HepG2 (cell line): Measurements from ENCODE around the gene CHTF18. TPM values are rescaled to one million over a fixed set of nuclear protein-coding genes. Genes with fewer than 3 reads are reported as not detected.

Source experiments
- ATAC-seq: fragments of 200-7000 bp; cut with Tn5 transposase; 3 replicates; pipeline ENCODE4 v1.9.1; 2020; ENCODE audit warnings: mild to moderate bottlenecking, moderate library complexity
- BruUV-seq: library from RNA; stranded (reverse); fragments of 400-500 nt; replicated peaks from 2 replicates; lab custom pipeline; 2021; lab: Mats Ljungman, UMichigan
- CTCF ChIA-PET: fragments of 300-600 bp; formaldehyde crosslinking; extraction: SDS; loops from one replicate; lab custom pipeline; 2021; ENCODE audit warnings: low total read pairs, inconsistent platforms, low intra/inter-chr PET ratio; lab: Yijun Ruan, JAX
- POLR2A ChIA-PET: fragments of 350-600 bp; sonication (Branson Sonifier 250); formaldehyde crosslinking; loops from one replicate; lab custom pipeline; 2020; ENCODE audit warnings: antibody characterized with exemption, inconsistent platforms; lab: Yijun Ruan, JAX
- DNase-seq: peaks from one replicate; pipeline ENCODE4 v3.0.0-alpha.2; 2015; ENCODE audit warnings: low spot score
- FAIRE-seq: peaks from 3 replicates; lab custom pipeline; 2011; peaks lifted over from hg19 to GRCh38; lab: Jason Lieb, UNC
- H2AFZ ChIP-seq: one replicate; pipeline ENCODE4 v1.6.1; 2011; ENCODE audit warnings: low read length, inconsistent platforms
- H3K27ac ChIP-seq: fragments of 300-600 bp; 3 replicates; pipeline ENCODE4 v1.8.0; 2011; ENCODE audit warnings: mixed run types, mild to moderate bottlenecking, mixed read lengths, low read length, inconsistent platforms; ENCODE audit not compliant: insufficient read depth; ENCODE audit errors: extremely low read length
- H3K27me3 ChIP-seq, 2 experiments: fragments of 200-600 bp in 1 of 2; 2 replicates in 1 of 2; 3 replicates in 1 of 2; pipeline versions ENCODE4 v1.6.0 to v1.8.0; 2011; ENCODE audit warnings: low read length in 2 of 2, mild to moderate bottlenecking in 2 of 2, moderate library complexity in 2 of 2, inconsistent platforms in 1 of 2; ENCODE audit not compliant: insufficient read depth in 2 of 2, control insufficient read depth in 1 of 2
- H3K36me3 ChIP-seq, 2 experiments: fragments of 200-600 bp in 1 of 2; replicated peaks in 1 of 2; 2 replicates in 1 of 2; 3 replicates in 1 of 2; pipeline versions ENCODE4 v1.5.1 to v1.8.0; 2011; ENCODE audit warnings: low read length in 2 of 2, inconsistent platforms in 1 of 2; ENCODE audit not compliant: insufficient read depth in 2 of 2, control insufficient read depth in 1 of 2
- H3K4me1 ChIP-seq: 2 replicates; pipeline ENCODE4 v1.5.1; 2012; ENCODE audit warnings: low read length, inconsistent platforms; ENCODE audit not compliant: insufficient read depth
- H3K4me2 ChIP-seq: 2 replicates; pipeline ENCODE4 v1.6.0; 2011; ENCODE audit warnings: low read depth, low read length, inconsistent platforms
- H3K4me3 ChIP-seq, 3 experiments: fragments of 200-600 bp in 1 of 3; sonication (generic), shearing (Covaris generic) in 1 of 3; replicated peaks in 1 of 3; 2 replicates each; pipeline ENCODE4 v1.5.1; 2011 to 2016; ENCODE audit warnings: low read length in 3 of 3, inconsistent platforms in 2 of 3, low read depth in 2 of 3, mild to moderate bottlenecking in 2 of 3, control low read depth in 1 of 3, mixed read lengths in 1 of 3; ENCODE audit not compliant: insufficient read depth in 1 of 3
- H3K79me2 ChIP-seq: one replicate; pipeline ENCODE4 v1.6.1; 2011; ENCODE audit warnings: low read length, inconsistent platforms; ENCODE audit not compliant: insufficient read depth
- H3K9ac ChIP-seq: 2 replicates; pipeline ENCODE4 v1.6.0; 2011; ENCODE audit warnings: mild to moderate bottlenecking, low read depth, low read length, inconsistent platforms; ENCODE audit not compliant: insufficient read depth
- H3K9me3 ChIP-seq: 2 replicates; pipeline ENCODE4 v1.5.1; 2012; ENCODE audit warnings: mild to moderate bottlenecking, low read length
- H4K20me1 ChIP-seq: 2 replicates; pipeline ENCODE4 v1.6.0; 2011; ENCODE audit warnings: inconsistent platforms, mild to moderate bottlenecking, low read length, moderate library complexity; ENCODE audit not compliant: insufficient read depth
- BHLHE40 ChIP-seq: IDR thresholded peaks from 2 replicates; pipeline ENCODE4 v1.6.1; 2011; ENCODE audit warnings: low read length, improper control_type of control experiment
- IRF2 ChIP-seq: IDR thresholded peaks from 2 replicates; pipeline ENCODE4 v1.6.1; 2018; ENCODE audit warnings: missing genetic modification reagents, missing compliant biosample characterization
- MAX ChIP-seq: IDR thresholded peaks from 2 replicates; pipeline ENCODE4 v1.6.1; 2012; ENCODE audit warnings: inconsistent platforms
- MNT ChIP-seq: fragments of 450-650 bp; IDR thresholded peaks from 2 replicates; pipeline ENCODE4 v1.6.1; 2016
- REPIN1 ChIP-seq: sonication (generic); formaldehyde crosslinking; IDR thresholded peaks from 2 replicates; pipeline ENCODE4 v1.8.0; 2022; ENCODE audit warnings: missing genetic modification reagents, low read depth, mild to moderate bottlenecking, borderline replicate concordance
- SP2 ChIP-seq: sonication (generic); formaldehyde crosslinking; IDR thresholded peaks from 2 replicates; pipeline ENCODE4 v1.5.1; 2020; ENCODE audit warnings: mild to moderate bottlenecking, missing genetic modification reagents
- SRY ChIP-seq: sonication (generic); formaldehyde crosslinking; IDR thresholded peaks from 2 replicates; pipeline ENCODE4 v1.8.0; 2022; ENCODE audit warnings: mild to moderate bottlenecking, missing genetic modification reagents
- USF2 ChIP-seq, 2 experiments: sonication (generic) in 1 of 2; formaldehyde crosslinking in 1 of 2; IDR thresholded peaks; 2 replicates each; pipeline versions ENCODE4 v1.5.1 to v1.6.1; 2011 to 2020; ENCODE audit warnings: borderline replicate concordance in 1 of 2, low read depth in 1 of 2, low read length in 1 of 2, mild to moderate bottlenecking in 1 of 2, missing genetic modification reagents in 1 of 2, moderate library complexity in 1 of 2
- ZFX ChIP-seq: sonication (generic); formaldehyde crosslinking; IDR thresholded peaks from 2 replicates; pipeline ENCODE4 v1.4.0; 2020; ENCODE audit warnings: mild to moderate bottlenecking, low read depth, missing genetic modification reagents, moderate library complexity
- ZNF572 ChIP-seq: sonication (generic); formaldehyde crosslinking; IDR thresholded peaks from 2 replicates; pipeline ENCODE4 v1.5.1; 2020; ENCODE audit warnings: mild to moderate bottlenecking, missing genetic modification reagents
- WGBS: methylation state at CpG from one replicate; pipeline ENCODE4 v1.1.6; 2017; ENCODE audit warnings: low lambda C conversion rate; 5-methylcytosine and 5-hydroxymethylcytosine counted together
- in situ Hi-C: cut with HindIII; loops from 2 replicates; pipeline ENCODE4 v1.10.0; 2017; ENCODE audit warnings: low pct_unique_long_range_greater_than_20kb; ENCODE audit not compliant: extremely low pct_ligation_motif_present
- intact Hi-C: fragments of 100-400 bp; cut with micrococcal nuclease; formaldehyde crosslinking; loops from one replicate; pipeline ENCODE4 v1.10.0; 2022; ENCODE audit not compliant: unreplicated experiment
- polyA plus RNA-seq, 8 experiments: library from polyadenylated mRNA; depleted of rRNA in 3 of 8; stranded (reverse) in 7 of 8; unstranded in 1 of 8; fragments of >200 nt; fragmentation: Illumina TruSeq in 4 of 8; extraction: Trizol in 4 of 8; gene quantifications; 2 replicates each; pipeline versions ENCODE4 v1.2.1 to v1.2.3, GENCODE V29; 2011 to 2016; ENCODE audit warnings: low read depth in 4 of 8, missing spikeins in 1 of 8, mixed read lengths in 1 of 8; ENCODE audit not compliant: insufficient read depth in 1 of 8
- total RNA-seq, 5 experiments: library from RNA; depleted of rRNA; stranded (reverse); fragments of >200 nt; fragmentation: Illumina TruSeq; extraction: Trizol; gene quantifications; 2 replicates each; pipeline ENCODE4 v1.2.3, GENCODE V29; 2016; ENCODE audit warnings: low read depth in 1 of 5

CHTF18 gene
- total and polyA plus RNA-seq, 2 of the 13 experiments (the other 11 are each of a cell fraction or from before 2014, with no cell fraction given) = 8.6 to 22.9 TPM

- in situ Hi-C loops = loop anchor here (25.0 kb wide), 1 partner anchor 391 kb away; no protein-coding TSS in a partner anchor
- no peak overlapping the region for H3K9ac ChIP-seq
- BruUV-seq = no TSS peak
- ATAC-seq (no peak), DNase-seq (no peak), FAIRE-seq (no peak)
- no peaks in the 10 kb centered on the region for H3K4me1 ChIP-seq
- H3K9me3 ChIP-seq = 0 out of 2 replicates have a peak, but pooled peaks cover 5% of the 10 kb centered on the region
- no peak overlapping the region for H3K4me3 ChIP-seq
- H3K36me3 ChIP-seq = no peaks in the 10 kb centered on the region
- H3K27me3 ChIP-seq = peaks cover 17 to 75% of the 10 kb centered on the region in 2 experiments
- WGBS = 28% methylated on average over 11 of the region's 13 CpGs
- ChIA-PET CTCF (no interaction called here), POLR2A (no interaction called here)
- no peaks in the 10 kb centered on the region for H3K79me2 ChIP-seq
- H3K4me2 ChIP-seq = no peak overlapping the region
- no peak overlapping the region for H3K27ac ChIP-seq
- 0 out of 2 replicates have a peak, but pooled peaks cover 3% of the 10 kb centered on the region for H4K20me1 ChIP-seq
- TF ChIP-seq SRY (CRISPR knock-in tag) = no peak
- TF ChIP-seq SP2 (CRISPR knock-in tag) = no peak
- TF ChIP-seq IRF2 (CRISPR knock-in tag) = no peak
- TF ChIP-seq ZFX (CRISPR knock-in tag) = no peak
- intact Hi-C loops = no loop called here
- no peak overlapping the region for H2AFZ ChIP-seq
Observed at GRCh38 chr16:821751-822150, 33.3 kb downstream of the CHTF18 start.

- Histone ChIP-seq H2AFZ (no peak overlapping the region), H3K9me3 (0 out of 2 replicates have a peak, but pooled peaks cover 5% of the 10 kb centered on the region), H3K79me2 (no peaks in the 10 kb centered on the region), H3K4me3 (no peak overlapping the region), H3K9ac (no peak overlapping the region), H3K4me1 (no peaks in the 10 kb centered on the region), H3K4me2 (no peak overlapping the region), H4K20me1 (0 out of 2 replicates have a peak, but pooled peaks cover 3% of the 10 kb centered on the region), H3K27me3 (peaks cover 14 to 75% of the 10 kb centered on the region in 2 experiments), H3K36me3 (no peaks in the 10 kb centered on the region), H3K27ac (no peak overlapping the region)
- 15% methylated on average over 5 of the region's 21 CpGs for WGBS
- FAIRE-seq (no peak), ATAC-seq (peak; percentile 45), DNase-seq (peak; percentile 25)
- ChIA-PET POLR2A (no interaction called here), CTCF (no interaction called here)
- BruUV-seq = no TSS peak
- in situ Hi-C loops (loop anchor here (25.0 kb wide), 1 partner anchor 390 kb away; no protein-coding TSS in a partner anchor), intact Hi-C loops (no loop called here)
- TF ChIP-seq USF2 (IDR thresholded peaks at IDR 0.05; ENCODE audit: low read depth, low read length) = peak; percentile 26; the same call in 1 of the 2 replicates
- no peak for TF ChIP-seq USF2 (CRISPR knock-in tag; IDR thresholded peaks at IDR 0.05; ENCODE audit: borderline replicate concordance)
- TF ChIP-seq BHLHE40 = peak; percentile 49; the same call in 1 of the 2 replicates
- TF ChIP-seq REPIN1 (CRISPR knock-in tag) = no peak
- TF ChIP-seq MNT = peak; percentile 34
- TF ChIP-seq ZNF572 (CRISPR knock-in tag) = no peak
- TF ChIP-seq MAX = peak; percentile 17; the same call in 1 of the 2 replicates
Observed at GRCh38 chr16:822174-822908, 33.9 kb downstream of the CHTF18 start.
